SK-N-SH (cell line): Measurements from ENCODE around the gene PSMD6. TPM values are rescaled to one million over a fixed set of nuclear protein-coding genes. Genes with fewer than 3 reads are reported as not detected.

Source experiments
- CTCF ChIA-PET: fragments of 300-600, 350-600 bp; formaldehyde crosslinking; extraction: SDS; loops from one replicate; lab custom pipeline; 2021; lab: Yijun Ruan, JAX
- POLR2A ChIA-PET: fragments of 350-600 bp; sonication (Branson Sonifier 250); formaldehyde crosslinking; extraction: SDS; loops from one replicate; lab custom pipeline; 2020; ENCODE audit warnings: antibody characterized with exemption, inconsistent platforms; lab: Yijun Ruan, JAX
- DNase-seq: peaks from one replicate; pipeline ENCODE4 v3.0.0; 2012
- H2AFZ ChIP-seq: fragments of 200-600 bp; sonication (generic); 2 replicates; pipeline ENCODE4 v1.8.1; 2016; ENCODE audit warnings: antibody characterized with exemption, mild to moderate bottlenecking, low read depth
- H3F3A ChIP-seq: fragments of 200-600 bp; sonication (generic); replicated peaks from 2 replicates; pipeline ENCODE3; 2016; ENCODE audit warnings: antibody characterized with exemption, mild to moderate bottlenecking; ENCODE audit not compliant: insufficient read depth
- H3K27ac ChIP-seq, 2 experiments: fragments of 200-500 bp in 1 of 2; fragments of 200-600 bp in 1 of 2; sonication (Bioruptor generic) in 1 of 2; sonication (generic), shearing (Covaris generic) in 1 of 2; 2 replicates each; pipeline versions ENCODE4 v1.5.1 to v1.6.1; 2014 to 2016; ENCODE audit warnings: low read depth in 2 of 2, inconsistent platforms in 1 of 2, low read length in 1 of 2, mild to moderate bottlenecking in 1 of 2, mixed read lengths in 1 of 2
- H3K27me3 ChIP-seq: fragments of 200-600 bp; sonication (generic), shearing (Covaris generic); 2 replicates; pipeline ENCODE4 v1.6.1; 2016; ENCODE audit warnings: mixed run types; ENCODE audit not compliant: insufficient read depth
- H3K36me3 ChIP-seq, 2 experiments: fragments of 200-500 bp in 1 of 2; fragments of 200-600 bp in 1 of 2; sonication (Bioruptor generic) in 1 of 2; sonication (generic) in 1 of 2; replicated peaks in 1 of 2; 2 replicates each; pipeline versions ENCODE3 to v1.5.1; 2014 to 2016; ENCODE audit warnings: low read length in 1 of 2, mild to moderate bottlenecking in 1 of 2; ENCODE audit not compliant: insufficient read depth in 2 of 2, control insufficient read depth in 1 of 2
- H3K4me1 ChIP-seq, 2 experiments: fragments of 200-500 bp in 1 of 2; fragments of 200-600 bp in 1 of 2; sonication (Bioruptor generic) in 1 of 2; sonication (generic), shearing (Covaris generic) in 1 of 2; 2 replicates each; pipeline versions ENCODE4 v1.5.1 to v1.6.1; 2014 to 2016; ENCODE audit warnings: low read depth in 1 of 2, low read length in 1 of 2, mixed run types in 1 of 2; ENCODE audit not compliant: insufficient read depth in 2 of 2, control insufficient read depth in 1 of 2
- H3K4me2 ChIP-seq: fragments of 200-600 bp; sonication (generic), shearing (Covaris generic); 2 replicates; pipeline ENCODE4 v1.6.1; 2017; ENCODE audit warnings: mixed run types
- H3K4me3 ChIP-seq, 2 experiments: fragments of 200-500 bp in 1 of 2; fragments of 200-600 bp in 1 of 2; sonication (Bioruptor generic) in 1 of 2; sonication (generic), shearing (Covaris generic) in 1 of 2; 2 replicates each; pipeline versions ENCODE4 v1.5.1 to v1.8.1; 2014 to 2016; ENCODE audit warnings: low read depth in 2 of 2, inconsistent platforms in 1 of 2, low read length in 1 of 2, mild to moderate bottlenecking in 1 of 2, mixed read lengths in 1 of 2, moderate library complexity in 1 of 2
- H3K79me2 ChIP-seq: fragments of 200-600 bp; sonication (generic); 2 replicates; pipeline ENCODE4 v1.8.1; 2017; ENCODE audit warnings: mild to moderate bottlenecking; ENCODE audit not compliant: insufficient read depth
- H3K9ac ChIP-seq: fragments of 200-600 bp; sonication (generic); 2 replicates; pipeline ENCODE4 v1.6.1; 2017; ENCODE audit warnings: mixed run types
- H3K9me2 ChIP-seq: fragments of 200-600 bp; sonication (generic); 2 replicates; pipeline ENCODE4 v1.6.1; 2017; ENCODE audit warnings: mixed run types
- H3K9me3 ChIP-seq: fragments of 200-600 bp; sonication (generic); 2 replicates; pipeline ENCODE4 v1.6.1; 2017; ENCODE audit warnings: mixed run types, mild to moderate bottlenecking, moderate library complexity
- H4K20me1 ChIP-seq: fragments of 200-600 bp; sonication (generic); 2 replicates; pipeline ENCODE4 v1.6.1; 2017; ENCODE audit warnings: mild to moderate bottlenecking, mixed run types; ENCODE audit not compliant: insufficient read depth
- CHD2 ChIP-seq: fragments of 150-350 bp; IDR thresholded peaks from 2 replicates; pipeline ENCODE4 v1.6.1; 2018; ENCODE audit warnings: low read length; ENCODE audit not compliant: partially characterized antibody
- ELF1 ChIP-seq: IDR thresholded peaks from 2 replicates; pipeline ENCODE4 v1.4.0; 2012
- FOSL2 ChIP-seq: IDR thresholded peaks from 2 replicates; pipeline ENCODE4 v1.4.0; 2012; ENCODE audit warnings: low read depth, mild to moderate bottlenecking, moderate library complexity, borderline replicate concordance
- FOXJ3 ChIP-seq: sonication (generic); formaldehyde crosslinking; IDR thresholded peaks from 2 replicates; pipeline ENCODE4 v1.5.1; 2020; ENCODE audit warnings: mild to moderate bottlenecking, missing genetic modification reagents
- FOXM1 ChIP-seq: IDR thresholded peaks from 2 replicates; pipeline ENCODE4 v1.4.0; 2012; ENCODE audit warnings: low read depth, mild to moderate bottlenecking
- GABPA ChIP-seq: IDR thresholded peaks from 2 replicates; pipeline ENCODE4 v1.4.0; 2012; ENCODE audit warnings: low read depth, mild to moderate bottlenecking
- GATA2 ChIP-seq: sonication (generic); formaldehyde crosslinking; IDR thresholded peaks from 2 replicates; pipeline ENCODE4 v1.5.0; 2020; ENCODE audit warnings: mild to moderate bottlenecking, missing genetic modification reagents
- IRF3 ChIP-seq: fragments of 150-350 bp; IDR thresholded peaks from 2 replicates; pipeline ENCODE4 v1.6.1; 2016; ENCODE audit warnings: mild to moderate bottlenecking, low read depth, low read length
- JUND ChIP-seq: IDR thresholded peaks from 2 replicates; pipeline ENCODE4 v1.4.0; 2012
- NFIC ChIP-seq: IDR thresholded peaks from 2 replicates; pipeline ENCODE4 v1.4.0; 2012; ENCODE audit warnings: borderline replicate concordance
- NRF1 ChIP-seq: IDR thresholded peaks from 2 replicates; pipeline ENCODE4 v1.6.1; 2012; ENCODE audit warnings: low read depth, mild to moderate bottlenecking, low read length
- PBX3 ChIP-seq: IDR thresholded peaks from 2 replicates; pipeline ENCODE4; 2012
- POLR2AphosphoS5 ChIP-seq: IDR thresholded peaks from 2 replicates; pipeline ENCODE4 v1.6.1; 2012; ENCODE audit warnings: low read depth, low read length
- RXRA ChIP-seq: IDR thresholded peaks from 2 replicates; pipeline ENCODE4 v1.4.0; 2012; ENCODE audit warnings: low read depth, mild to moderate bottlenecking, borderline replicate concordance
- SIN3A ChIP-seq: IDR thresholded peaks from 2 replicates; pipeline ENCODE4 v1.6.1; 2012; ENCODE audit warnings: low read depth, mild to moderate bottlenecking, low read length, moderate library complexity, borderline replicate concordance
- SMC3 ChIP-seq: IDR thresholded peaks from 2 replicates; pipeline ENCODE4 v1.6.1; 2012; ENCODE audit warnings: low read depth, low read length, improper control_type of control experiment
- TAF1 ChIP-seq: IDR thresholded peaks from 2 replicates; pipeline ENCODE4 v1.6.1; 2012; ENCODE audit warnings: low read depth, mild to moderate bottlenecking, low read length, moderate library complexity, borderline replicate concordance
- TEAD4 ChIP-seq: IDR thresholded peaks from 2 replicates; pipeline ENCODE4 v1.4.0; 2012; ENCODE audit warnings: mild to moderate bottlenecking, borderline replicate concordance; ENCODE audit not compliant: insufficient read depth
- WGBS: methylation state at CpG from one replicate; pipeline ENCODE4 v1.1.6; 2017; ENCODE audit warnings: low lambda C conversion rate; 5-methylcytosine and 5-hydroxymethylcytosine counted together
- polyA plus RNA-seq, 3 experiments: library from polyadenylated mRNA; depleted of rRNA; stranded (reverse); fragments of >200 nt; gene quantifications; 2 replicates each; pipeline ENCODE4 v1.2.3, GENCODE V29; 2012
- TF ChIP-seq, protein P1 (sequence below): fragments of 200-600 bp; sonication (generic); IDR thresholded peaks from 2 replicates; pipeline ENCODE4 v1.6.1; 2017; ENCODE audit warnings: antibody characterized with exemption, mild to moderate bottlenecking, moderate library complexity

The PSMD6 gene
- polyA plus RNA-seq, 1 of the 3 experiments (the other 2 are of a cell fraction): 90.3 TPM

GRCh38 chr3:63988943-63989342 is 34.4 kb downstream of the PSMD6 start:
- Histone ChIP-seq H3K4me2 (no peak overlapping the region), H3F3A (no peaks in the 10 kb centered on the region), H3K9me2 (no peaks in the 10 kb centered on the region), H2AFZ (no peak overlapping the region), H3K4me1 (no peaks in the 10 kb centered on the region), H3K27ac (no peak overlapping the region), H3K9me3 (no peaks in the 10 kb centered on the region), H3K9ac (no peak overlapping the region), H4K20me1 (no peaks in the 10 kb centered on the region), H3K79me2 (no peaks in the 10 kb centered on the region), H3K36me3 (peaks cover 29 to 81% of the 10 kb centered on the region in 2 experiments), H3K27me3 (no peaks in the 10 kb centered on the region), H3K4me3 (no peak overlapping the region)
- DNase-seq: no peak
- CTCF ChIA-PET: interaction anchor here (0.6 to 2.2 kb wide), 3 partner anchors 10 to 840 kb away, joined by 3 to 7 read pairs (median 3); no protein-coding TSS in a partner anchor
- POLR2A ChIA-PET: no interaction called here
- no peak for TF ChIP-seq TAF1
- no peak for TF ChIP-seq FOXJ3
- 94% methylated on average over 2 of the region's 4 CpGs for WGBS

GRCh38 chr3:63986831-63987230 is 36.5 kb downstream of the PSMD6 start:
- no peak for DNase-seq
- POLR2A ChIA-PET: no interaction called here
- Histone ChIP-seq H3K9ac (no peak overlapping the region), H3K79me2 (0 out of 2 replicates have a peak, but pooled peaks cover under 1% of the 10 kb centered on the region), H3K9me3 (no peaks in the 10 kb centered on the region), H3K4me2 (no peak overlapping the region), H2AFZ (no peak overlapping the region), H3K9me2 (no peaks in the 10 kb centered on the region), H3K27me3 (no peaks in the 10 kb centered on the region), H3K4me3 (no peak overlapping the region), H3K36me3 (peaks cover 45 to 87% of the 10 kb centered on the region in 2 experiments), H3K27ac (no peak overlapping the region), H3K4me1 (no peaks in the 10 kb centered on the region), H3F3A (no peaks in the 10 kb centered on the region), H4K20me1 (no peaks in the 10 kb centered on the region)
- no peak for TF ChIP-seq FOXM1
- no peak for TF ChIP-seq CHD2
- TF ChIP-seq JUND: no peak
- TF ChIP-seq IRF3: no peak
- TF ChIP-seq NRF1: no peak
- TF ChIP-seq SIN3A: no peak
- no peak for TF ChIP-seq TEAD4
- CTCF ChIA-PET: no interaction called here
- WGBS: 97% methylated on average over 2 of the region's 2 CpGs

- no peaks in the 10 kb centered on the region for H4K20me1 ChIP-seq
- no peaks in the 10 kb centered on the region for H3K27me3 ChIP-seq
- peaks cover 51 to 86% of the 10 kb centered on the region in 2 experiments for H3K36me3 ChIP-seq
- ChIA-PET CTCF (interaction anchor here (1.8 to 2.1 kb wide), 2 partner anchors 8 to 24 kb away, joined by 4 to 17 read pairs; no protein-coding TSS in a partner anchor), POLR2A (no interaction called here)
- no peak overlapping the region for H3K4me2 ChIP-seq
- H2AFZ ChIP-seq: no peak overlapping the region
- 0 out of 2 replicates have a peak, but pooled peaks cover 5% of the 10 kb centered on the region for H3K79me2 ChIP-seq
- DNase-seq: no peak
- H3K4me3 ChIP-seq: no peak overlapping the region
- no peak overlapping the region for H3K27ac ChIP-seq
- WGBS: 95% methylated on average over 7 of the region's 7 CpGs
- no peaks in the 10 kb centered on the region for H3K4me1 ChIP-seq
- H3K9me3 ChIP-seq: no peaks in the 10 kb centered on the region
- no peaks in the 10 kb centered on the region for H3F3A ChIP-seq
- no peak overlapping the region for H3K9ac ChIP-seq
- no peaks in the 10 kb centered on the region for H3K9me2 ChIP-seq
- TF ChIP-seq FOXM1: no peak
- TF ChIP-seq JUND: no peak
- TF ChIP-seq, protein P1, sequence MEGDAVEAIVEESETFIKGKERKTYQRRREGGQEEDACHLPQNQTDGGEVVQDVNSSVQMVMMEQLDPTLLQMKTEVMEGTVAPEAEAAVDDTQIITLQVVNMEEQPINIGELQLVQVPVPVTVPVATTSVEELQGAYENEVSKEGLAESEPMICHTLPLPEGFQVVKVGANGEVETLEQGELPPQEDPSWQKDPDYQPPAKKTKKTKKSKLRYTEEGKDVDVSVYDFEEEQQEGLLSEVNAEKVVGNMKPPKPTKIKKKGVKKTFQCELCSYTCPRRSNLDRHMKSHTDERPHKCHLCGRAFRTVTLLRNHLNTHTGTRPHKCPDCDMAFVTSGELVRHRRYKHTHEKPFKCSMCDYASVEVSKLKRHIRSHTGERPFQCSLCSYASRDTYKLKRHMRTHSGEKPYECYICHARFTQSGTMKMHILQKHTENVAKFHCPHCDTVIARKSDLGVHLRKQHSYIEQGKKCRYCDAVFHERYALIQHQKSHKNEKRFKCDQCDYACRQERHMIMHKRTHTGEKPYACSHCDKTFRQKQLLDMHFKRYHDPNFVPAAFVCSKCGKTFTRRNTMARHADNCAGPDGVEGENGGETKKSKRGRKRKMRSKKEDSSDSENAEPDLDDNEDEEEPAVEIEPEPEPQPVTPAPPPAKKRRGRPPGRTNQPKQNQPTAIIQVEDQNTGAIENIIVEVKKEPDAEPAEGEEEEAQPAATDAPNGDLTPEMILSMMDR: no peak
- no peak for TF ChIP-seq NFIC
- TF ChIP-seq POLR2AphosphoS5: no peak
- no peak for TF ChIP-seq PBX3
- no peak for TF ChIP-seq GABPA
- no peak for TF ChIP-seq SMC3
- TF ChIP-seq NRF1: no peak
- TF ChIP-seq SIN3A: no peak
- no peak for TF ChIP-seq ELF1
- TF ChIP-seq FOSL2: no peak
- TF ChIP-seq RXRA: no peak
- no peak for TF ChIP-seq GATA2 (CRISPR knock-in tag)
- no peak for TF ChIP-seq FOXJ3
Measured at GRCh38 chr3:63986146-63986545, 37.1 kb downstream of the PSMD6 start.
